GM19328 (cell line): ENCODE measurements around the gene ITGB8.

Experiments used
- ATAC-seq: cut with Tn5 transposase; IDR thresholded peaks from one replicate; pipeline ENCODE4 v1.9.1; 2021; ENCODE audit warnings: mild to moderate bottlenecking, moderate library complexity; ENCODE audit not compliant: unreplicated experiment

Gene ITGB8

GRCh38 chr7:20408467-20408826, 77.7 kb downstream of the ITGB8 start:
- ATAC-seq, result no peak

DNA sequence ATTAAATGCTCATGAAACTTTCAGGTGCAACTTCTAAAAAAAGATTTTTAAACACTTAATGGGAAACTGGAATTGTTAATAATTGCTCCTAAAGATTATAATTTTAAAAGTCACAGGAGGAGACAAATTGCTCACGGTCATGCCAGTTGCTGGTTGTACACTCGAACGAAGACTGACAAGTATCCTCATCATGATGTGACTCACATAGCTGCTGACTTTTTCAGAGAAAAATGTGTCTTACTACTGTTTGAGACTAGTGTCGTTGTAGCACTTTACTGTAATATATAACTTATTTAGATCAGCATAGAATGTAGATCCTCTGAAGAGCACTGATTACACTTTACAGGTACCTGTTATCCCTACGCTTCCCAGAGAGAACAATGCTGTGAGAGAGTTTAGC, 79.3 kb downstream of the ITGB8 start:
- ATAC-seq, result no peak

DNA sequence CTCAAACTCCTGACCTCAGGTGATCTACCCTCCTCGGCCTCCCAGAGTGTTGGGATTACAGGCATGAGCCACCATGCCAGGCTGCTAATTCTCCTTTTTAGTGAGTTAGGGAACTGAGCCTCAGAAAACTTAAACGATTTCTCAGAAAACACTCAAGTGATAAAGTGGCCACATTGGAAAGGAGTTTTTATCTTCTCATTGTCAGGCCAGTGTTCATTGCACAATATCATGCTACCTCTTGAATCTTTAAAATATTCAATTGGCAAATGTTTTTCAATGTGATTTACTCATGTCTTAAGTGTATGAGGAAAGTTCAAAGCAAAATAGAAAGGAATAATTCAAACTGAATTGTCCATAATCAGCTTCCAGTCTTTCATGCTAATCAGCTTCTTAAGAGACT, 80.7 kb downstream of the ITGB8 start:
- no peak for ATAC-seq

GRCh38 chr7:20412032-20412431, 81.3 kb downstream of the ITGB8 start:
- no peak for ATAC-seq

DNA sequence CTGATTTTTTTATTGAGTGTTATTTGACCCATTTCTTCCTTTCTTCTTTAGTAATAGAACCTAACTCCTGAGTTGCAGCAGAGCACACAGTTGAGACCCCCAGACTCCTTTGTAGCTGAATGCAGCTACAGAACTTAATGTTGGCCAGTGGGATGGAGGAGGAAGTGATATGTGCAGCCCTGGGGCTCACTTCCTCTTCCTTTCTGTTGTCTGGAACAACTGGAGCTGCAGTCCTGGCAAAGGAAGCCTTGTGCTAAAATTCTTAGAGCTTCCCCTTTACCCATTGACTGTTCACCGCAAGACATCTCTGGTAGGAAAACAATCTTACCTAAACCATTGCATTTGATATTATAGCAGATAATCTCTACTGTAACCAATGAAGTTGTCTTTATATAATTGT, 86.6 kb downstream of the ITGB8 start:
- no peak for ATAC-seq

DNA sequence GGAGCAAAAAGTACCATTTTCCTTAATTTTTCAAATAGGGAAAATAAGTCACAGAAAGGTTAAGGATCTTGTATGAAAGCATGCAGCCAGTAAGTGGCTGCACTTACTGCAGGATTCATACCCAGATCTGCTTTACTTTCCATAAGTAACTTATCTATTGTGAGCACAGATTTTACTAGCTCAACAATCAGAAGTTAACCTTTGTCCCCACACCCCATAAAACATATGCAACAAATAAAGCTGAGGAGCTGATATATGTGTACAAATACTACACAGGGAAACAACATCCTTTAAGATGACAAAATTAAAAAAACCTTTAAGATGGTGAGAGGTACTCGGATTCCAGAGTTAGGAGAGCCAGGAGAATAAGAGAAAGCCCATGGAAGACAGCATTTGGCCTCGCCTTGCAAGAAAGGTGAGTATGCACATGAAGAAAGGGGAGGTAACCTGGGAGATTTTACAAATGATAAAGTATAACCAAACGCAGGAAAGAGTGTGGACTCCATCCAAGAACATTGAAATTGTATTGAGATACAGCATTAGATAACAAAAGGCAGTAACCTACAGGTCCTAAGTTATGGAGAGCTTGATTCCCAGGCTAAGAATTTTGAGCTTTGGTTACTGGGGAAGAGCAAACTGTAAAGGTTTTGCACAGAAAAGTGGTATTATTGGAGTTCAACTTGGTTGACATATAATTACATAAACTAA, 87.1 kb downstream of the ITGB8 start:
- ATAC-seq, result no peak

- no peak for ATAC-seq
Observed at GRCh38 chr7:20424500-20424899, 93.8 kb downstream of the ITGB8 start.

DNA sequence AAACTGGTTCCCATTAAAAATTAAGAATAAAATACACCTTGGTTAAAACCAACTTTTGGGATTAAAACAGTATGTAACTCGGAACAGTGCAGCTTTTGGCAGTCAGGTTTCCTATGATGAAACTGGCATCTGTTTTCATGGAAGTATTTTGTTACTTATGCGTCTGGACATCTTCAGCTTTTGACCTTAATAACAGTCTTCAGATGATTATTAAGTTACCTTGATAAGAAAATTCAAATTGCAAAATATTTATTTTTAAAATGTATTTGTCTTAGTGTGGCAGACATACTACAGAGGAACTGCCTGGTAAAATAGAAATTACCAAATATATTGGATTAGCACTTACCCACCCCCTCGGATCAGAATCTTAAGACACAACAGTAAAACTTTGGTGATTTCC, 100.0 kb downstream of the ITGB8 start:
- ATAC-seq, result no peak

DNA sequence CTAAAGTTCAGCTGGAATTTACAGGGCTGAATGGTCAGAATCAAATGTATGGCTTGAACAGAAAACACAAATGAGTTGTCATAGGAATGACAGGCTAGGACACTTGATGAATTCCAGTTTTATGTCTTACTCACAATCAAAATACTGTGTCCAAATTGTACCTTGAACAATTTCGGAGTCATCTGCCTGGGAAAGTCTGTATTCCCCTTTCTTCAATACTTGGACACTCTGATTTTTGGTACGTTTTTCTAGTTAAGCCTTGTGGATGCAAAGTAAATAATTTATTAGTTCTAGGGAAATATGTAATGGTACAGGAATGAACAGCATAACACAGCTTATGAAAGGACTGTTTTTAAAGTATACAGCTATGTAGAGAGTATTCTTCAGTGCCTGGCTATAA, 100.4 kb downstream of the ITGB8 start:
- no peak for ATAC-seq

- no peak for ATAC-seq
Observed at GRCh38 chr7:20432071-20432470, 101.4 kb downstream of the ITGB8 start.

GRCh38 chr7:20435305-20435704, 104.6 kb downstream of the ITGB8 start:
- ATAC-seq, result no peak

DNA sequence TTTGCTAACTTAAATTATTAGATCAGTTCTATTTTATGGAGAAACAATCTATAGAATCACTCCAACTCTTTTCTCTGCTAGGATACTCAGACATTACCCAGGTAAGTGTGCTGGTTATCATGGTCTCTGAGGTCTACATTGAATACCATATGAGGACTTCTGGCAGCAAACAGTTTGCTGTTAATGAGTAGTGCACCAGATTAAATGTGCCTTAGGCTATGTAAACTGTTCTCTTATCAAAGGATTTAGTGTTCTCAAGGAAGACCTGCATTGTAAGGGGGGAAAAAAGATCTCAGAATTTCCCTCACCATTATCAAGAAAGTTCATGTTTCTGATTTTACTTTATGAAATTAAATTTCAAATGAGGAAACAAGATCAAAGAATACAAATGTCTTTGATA, 107.5 kb downstream of the ITGB8 start:
- no peak for ATAC-seq

DNA sequence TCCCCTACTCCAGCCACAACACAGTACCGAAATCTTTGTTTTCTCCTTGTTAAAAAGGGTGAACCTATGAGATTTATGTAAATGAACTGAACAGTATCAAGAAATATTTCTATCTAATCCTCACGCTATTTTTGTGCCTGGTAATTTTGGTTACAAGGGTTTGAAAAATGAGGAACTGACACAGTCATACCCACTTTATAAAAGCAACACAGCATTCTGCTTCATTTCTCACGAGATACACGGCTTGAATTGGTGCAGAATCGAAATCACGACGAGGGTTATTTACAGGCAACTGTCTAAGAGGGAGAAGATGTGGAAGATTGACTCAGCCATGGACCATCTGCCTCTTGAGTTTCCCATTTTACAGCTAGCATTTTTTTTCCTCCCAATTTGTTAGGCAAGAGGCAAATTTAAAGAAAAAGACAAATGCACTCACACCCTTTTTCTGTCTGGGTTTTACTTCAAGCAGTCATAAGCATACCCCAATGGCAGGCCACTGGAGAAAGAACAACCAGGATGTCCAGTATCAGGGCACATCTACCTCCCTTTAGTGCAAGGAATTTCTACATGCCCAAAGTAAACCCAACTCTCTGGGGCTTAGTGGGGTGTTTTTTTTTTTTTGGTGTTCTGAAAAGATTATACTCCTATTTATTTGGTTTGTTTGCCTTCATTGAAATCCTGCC, 108.1 kb downstream of the ITGB8 start:
- ATAC-seq, result peak; percentile 91

- ATAC-seq, result no peak
Observed at GRCh38 chr7:20439416-20440185, 108.9 kb downstream of the ITGB8 start.

DNA sequence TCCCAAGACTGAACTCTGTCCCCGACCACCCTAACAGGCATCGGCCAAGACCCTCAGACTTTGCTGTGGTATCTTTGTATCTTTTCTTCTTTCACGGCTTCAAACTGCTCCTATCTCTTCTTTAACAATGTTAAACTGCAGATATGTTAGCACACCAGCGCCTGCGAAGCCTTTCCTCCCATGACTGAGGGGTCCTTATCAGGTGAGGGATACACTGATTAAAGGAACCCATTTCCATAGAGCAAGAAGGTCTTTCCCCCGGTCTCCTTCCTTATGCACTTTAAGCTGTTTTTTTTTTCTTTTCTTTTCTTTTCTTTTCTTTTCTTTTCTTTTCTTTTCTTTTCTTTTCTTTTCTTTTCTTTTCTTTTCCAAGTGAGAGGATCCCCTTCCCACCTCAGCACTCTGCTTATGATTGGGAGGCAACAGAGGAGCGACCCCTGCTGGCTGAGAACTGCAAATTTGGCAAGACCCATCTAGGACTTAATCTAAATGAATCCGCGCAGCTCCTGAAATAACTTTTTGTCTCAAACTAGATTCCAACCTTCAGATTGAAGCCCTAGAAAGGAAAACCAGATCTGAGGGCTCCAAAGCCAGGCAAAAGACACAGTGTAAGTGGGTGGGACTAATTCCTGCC, 109.9 kb downstream of the ITGB8 start:
- no peak for ATAC-seq

DNA sequence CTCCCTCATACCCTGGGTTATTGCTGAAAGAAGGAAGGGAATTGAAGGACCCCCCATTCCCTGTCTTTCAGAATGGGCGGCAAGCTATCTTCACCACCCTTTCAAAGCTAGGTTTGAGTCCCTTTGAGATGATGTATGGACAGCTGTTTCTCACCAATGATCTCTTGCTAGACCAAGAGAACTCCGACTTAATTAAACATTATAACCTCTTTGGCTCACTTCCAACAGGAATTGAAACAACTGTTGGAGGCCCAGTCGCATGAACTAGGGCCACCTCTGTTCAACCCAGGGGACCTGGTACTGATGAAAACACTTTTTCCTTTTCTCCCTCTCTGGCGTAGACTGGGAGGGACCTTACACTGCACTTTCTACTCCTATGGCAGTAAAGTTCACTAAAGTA, 110.6 kb downstream of the ITGB8 start:
- ATAC-seq, result no peak

DNA sequence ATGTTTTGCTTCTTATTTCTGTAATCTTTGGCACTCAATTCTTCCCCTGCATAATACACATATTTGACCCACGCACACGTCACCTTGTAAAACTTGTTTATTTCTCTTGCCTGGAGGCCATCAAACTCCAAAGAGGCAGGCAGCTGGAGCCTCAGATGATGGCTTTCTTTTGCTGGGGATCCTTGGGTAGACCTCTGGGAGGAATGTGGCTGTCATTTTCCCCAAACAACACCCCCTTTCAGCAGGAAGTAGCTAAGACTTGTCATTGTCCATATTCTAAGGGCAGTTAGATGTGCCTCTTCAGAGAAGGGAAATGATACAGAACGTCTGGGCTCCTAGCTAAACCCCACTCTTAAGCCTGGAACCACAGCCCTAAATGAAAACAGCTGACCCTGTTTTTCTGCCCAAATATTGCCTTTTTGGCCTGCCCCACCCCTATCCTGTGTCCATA, 111.3 kb downstream of the ITGB8 start:
- no peak for ATAC-seq

GRCh38 chr7:20442951-20443350, 112.3 kb downstream of the ITGB8 start:
- ATAC-seq, result no peak

GRCh38 chr7:20444030-20444800, 113.5 kb downstream of the ITGB8 start:
- ATAC-seq, result no peak

GRCh38 chr7:20447021-20447650, 116.4 kb downstream of the ITGB8 start:
- peak; percentile 75 for ATAC-seq
